Osteocyte (in vitro differentiated cells): ENCODE results near the gene ERICH3. TPM values are rescaled to one million over a fixed set of nuclear protein-coding genes. Genes with fewer than 3 reads are reported as not detected.

ENCODE experiments used
- DNase-seq: peaks from one replicate; pipeline ENCODE4 v3.0.0; 2021; ENCODE audit warnings: mixed read lengths; ENCODE audit not compliant: unreplicated experiment; ENCODE audit errors: extremely low spot score
- H3K27ac Mint-ChIP-seq: one replicate; pipeline ENCODE4 v1.8.0; 2021; ENCODE audit warnings: mild to moderate bottlenecking, mixed read lengths; ENCODE audit not compliant: unreplicated experiment
- H3K27me3 Mint-ChIP-seq: one replicate; pipeline ENCODE4 v1.8.0; 2021; ENCODE audit warnings: mixed read lengths; ENCODE audit not compliant: unreplicated experiment
- H3K36me3 Mint-ChIP-seq: one replicate; pipeline ENCODE4 v1.8.0; 2021; ENCODE audit warnings: mixed read lengths; ENCODE audit not compliant: unreplicated experiment
- H3K4me1 Mint-ChIP-seq: one replicate; pipeline ENCODE4 v1.8.0; 2021; ENCODE audit warnings: mixed read lengths; ENCODE audit not compliant: unreplicated experiment
- H3K4me3 Mint-ChIP-seq: one replicate; pipeline ENCODE4 v1.8.0; 2021; ENCODE audit warnings: mild to moderate bottlenecking, moderate library complexity, mixed read lengths; ENCODE audit not compliant: unreplicated experiment
- H3K9me3 Mint-ChIP-seq: one replicate; pipeline ENCODE4 v1.8.0; 2021; ENCODE audit warnings: mixed read lengths; ENCODE audit not compliant: unreplicated experiment
- total RNA-seq: library from RNA; stranded (reverse); gene quantifications from 2 replicates; pipeline ENCODE4 v1.2.1, GENCODE V29; 2021
- TF ChIP-seq, protein P1 (sequence below): fragments of 200-600 bp; sonication (generic); IDR thresholded peaks from 2 replicates; pipeline ENCODE4 v1.5.0; 2021; ENCODE audit warnings: antibody characterized with exemption, mild to moderate bottlenecking, moderate library complexity

The ERICH3 gene
- total RNA-seq, 1 donor from 2014 or later, result not detected

DNA sequence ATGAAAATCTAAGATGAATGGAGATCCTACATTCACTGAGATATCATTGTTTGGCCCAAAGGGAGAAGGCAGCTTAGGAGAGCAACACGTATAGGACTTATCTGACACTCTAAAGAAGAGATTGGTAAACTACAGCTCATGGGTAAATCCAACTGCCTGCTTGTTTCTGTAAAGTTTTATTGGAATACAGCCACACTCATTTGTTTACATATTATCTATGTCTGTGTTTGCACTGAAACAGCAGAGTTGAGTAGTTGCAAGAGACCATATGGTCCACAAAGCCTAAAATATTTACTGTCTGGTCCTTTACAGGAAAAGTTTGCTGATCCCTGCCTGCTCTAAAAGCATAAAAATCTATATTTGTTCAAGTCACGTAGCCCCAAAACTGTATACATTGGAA is 146.9 kb downstream of the ERICH3 start:
- no peaks in the 10 kb centered on the region for H3K27me3 Mint-ChIP-seq
- H3K4me1 Mint-ChIP-seq, result no peaks in the 10 kb centered on the region
- no peaks in the 10 kb centered on the region for H3K36me3 Mint-ChIP-seq
- no peaks in the 10 kb centered on the region for H3K9me3 Mint-ChIP-seq
- no peak for DNase-seq
- no peak overlapping the region for H3K4me3 Mint-ChIP-seq
- H3K27ac Mint-ChIP-seq, result no peak overlapping the region
- TF ChIP-seq, protein P1, sequence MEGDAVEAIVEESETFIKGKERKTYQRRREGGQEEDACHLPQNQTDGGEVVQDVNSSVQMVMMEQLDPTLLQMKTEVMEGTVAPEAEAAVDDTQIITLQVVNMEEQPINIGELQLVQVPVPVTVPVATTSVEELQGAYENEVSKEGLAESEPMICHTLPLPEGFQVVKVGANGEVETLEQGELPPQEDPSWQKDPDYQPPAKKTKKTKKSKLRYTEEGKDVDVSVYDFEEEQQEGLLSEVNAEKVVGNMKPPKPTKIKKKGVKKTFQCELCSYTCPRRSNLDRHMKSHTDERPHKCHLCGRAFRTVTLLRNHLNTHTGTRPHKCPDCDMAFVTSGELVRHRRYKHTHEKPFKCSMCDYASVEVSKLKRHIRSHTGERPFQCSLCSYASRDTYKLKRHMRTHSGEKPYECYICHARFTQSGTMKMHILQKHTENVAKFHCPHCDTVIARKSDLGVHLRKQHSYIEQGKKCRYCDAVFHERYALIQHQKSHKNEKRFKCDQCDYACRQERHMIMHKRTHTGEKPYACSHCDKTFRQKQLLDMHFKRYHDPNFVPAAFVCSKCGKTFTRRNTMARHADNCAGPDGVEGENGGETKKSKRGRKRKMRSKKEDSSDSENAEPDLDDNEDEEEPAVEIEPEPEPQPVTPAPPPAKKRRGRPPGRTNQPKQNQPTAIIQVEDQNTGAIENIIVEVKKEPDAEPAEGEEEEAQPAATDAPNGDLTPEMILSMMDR, result no peak

DNA sequence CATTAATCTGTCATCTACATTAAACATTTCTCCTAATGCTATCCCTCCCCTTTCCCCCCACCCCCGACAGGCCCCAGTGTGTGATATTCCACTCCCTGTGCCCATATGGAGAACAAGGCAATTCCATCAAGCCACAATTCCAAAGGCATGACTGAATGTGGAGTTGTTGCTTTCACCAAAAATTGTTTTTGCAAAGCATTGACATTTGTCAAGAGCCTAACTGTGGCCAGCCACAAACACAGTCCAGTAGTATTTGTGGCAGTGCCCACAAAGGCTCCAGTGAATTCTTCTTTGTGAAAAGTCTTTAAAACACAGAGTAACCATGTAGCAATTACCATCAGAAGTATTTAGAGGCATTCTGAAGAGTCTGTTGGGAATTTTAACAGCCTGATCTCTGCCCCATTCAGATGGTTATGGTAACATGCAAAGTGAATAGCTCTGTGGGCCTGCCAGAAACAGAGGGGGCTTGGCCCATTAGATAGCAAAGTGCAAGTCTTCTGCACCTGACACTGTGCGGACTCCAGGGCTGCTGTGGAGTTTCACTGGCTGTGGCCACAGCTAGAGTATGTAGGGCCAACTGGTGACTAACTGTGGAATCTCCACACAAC is 149.6 kb downstream of the ERICH3 start:
- DNase-seq, result no peak
- TF ChIP-seq, protein P1, result no peak
- Mint-ChIP-seq H3K9me3 (no peaks in the 10 kb centered on the region), H3K27me3 (no peaks in the 10 kb centered on the region), H3K4me1 (no peaks in the 10 kb centered on the region), H3K36me3 (no peaks in the 10 kb centered on the region), H3K4me3 (no peak overlapping the region), H3K27ac (no peak overlapping the region)

DNA sequence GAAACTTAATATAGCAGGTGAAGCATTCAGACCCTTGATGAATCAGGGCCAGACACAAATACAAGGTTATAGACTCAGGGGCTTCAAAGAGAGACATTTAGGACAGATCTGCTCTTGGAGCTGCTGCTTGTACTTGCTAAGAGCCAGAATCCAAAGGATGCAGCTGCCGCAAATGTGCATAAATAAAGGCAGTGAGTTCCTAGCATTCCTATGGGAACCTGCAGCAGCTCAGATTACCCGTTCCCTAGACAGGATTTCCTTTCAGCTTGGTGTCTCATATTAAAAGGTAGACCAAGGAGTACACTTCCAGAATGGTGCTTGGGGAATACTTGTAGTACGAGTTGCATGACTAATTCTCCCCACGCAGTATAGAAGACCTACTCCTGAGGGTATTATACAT is 151.4 kb downstream of the ERICH3 start:
- Mint-ChIP-seq H3K36me3 (no peaks in the 10 kb centered on the region), H3K4me3 (no peak overlapping the region), H3K27ac (no peak overlapping the region), H3K9me3 (no peaks in the 10 kb centered on the region), H3K27me3 (no peaks in the 10 kb centered on the region), H3K4me1 (no peaks in the 10 kb centered on the region)
- TF ChIP-seq, protein P1, result no peak
- no peak for DNase-seq

Other genes starting within 250 kb of the ERICH3 start
- not detected in 2 replicates for gene LRRC53, start 161.2 kb downstream of the ERICH3 start, total RNA-seq
- 5.4 and 7.1 TPM in 2 replicates for gene CRYZ, start 59.3 kb upstream of the ERICH3 start, total RNA-seq
- gene TYW3, start 59.4 kb upstream of the ERICH3 start, total RNA-seq, result 5.6 and 7.8 TPM in 2 replicates